GM10847 (cell line): ENCODE results near the gene PLEKHH1.

ENCODE experiments used
- POLR2A ChIP-seq: IDR thresholded peaks from 2 replicates; pipeline ENCODE4 v1.6.1; 2011; ENCODE audit not compliant: insufficient read length; ENCODE audit errors: extremely low read depth

The PLEKHH1 gene

DNA sequence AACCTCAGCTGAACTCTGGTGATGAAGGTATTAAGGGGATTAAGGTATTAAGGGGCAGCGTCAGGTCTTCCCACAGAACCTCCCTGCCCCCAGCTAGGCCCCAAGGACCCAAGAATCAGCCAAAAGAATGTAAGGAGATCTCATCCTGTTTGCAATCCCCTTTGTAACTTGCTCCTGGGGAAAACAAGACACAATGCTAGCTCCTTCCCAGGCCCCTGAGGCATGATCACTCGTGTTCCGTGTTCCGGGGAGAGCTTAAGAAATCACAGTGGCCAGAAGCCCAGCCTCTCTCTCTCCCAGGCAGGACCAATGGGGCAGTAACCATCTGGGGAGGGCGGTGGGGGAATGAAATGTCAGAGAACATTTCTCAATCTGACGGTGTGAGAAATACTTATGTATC, 33.8 kb downstream of the PLEKHH1 start:
- no peak for TF ChIP-seq POLR2A

DNA sequence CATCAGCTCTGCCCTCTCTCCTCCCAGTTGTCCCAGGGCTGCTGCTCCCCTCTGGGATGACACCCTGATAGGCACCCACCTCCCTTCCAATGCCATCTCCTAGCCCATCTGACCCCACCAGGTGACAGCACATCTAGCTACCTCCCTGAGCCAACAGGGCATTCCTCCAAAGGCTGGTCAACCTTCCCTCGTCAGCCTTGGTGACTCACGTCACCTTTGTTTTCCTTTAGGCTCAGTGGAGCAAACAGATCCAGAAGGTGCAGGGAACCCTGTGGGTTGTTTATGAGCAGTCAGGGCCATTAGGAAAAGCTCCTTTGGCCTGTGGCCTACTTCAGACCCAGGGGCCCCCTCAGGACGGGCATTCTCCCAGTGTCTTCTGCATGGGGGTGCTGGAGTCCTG, 34.6 kb downstream of the PLEKHH1 start:
- no peak for TF ChIP-seq POLR2A

DNA sequence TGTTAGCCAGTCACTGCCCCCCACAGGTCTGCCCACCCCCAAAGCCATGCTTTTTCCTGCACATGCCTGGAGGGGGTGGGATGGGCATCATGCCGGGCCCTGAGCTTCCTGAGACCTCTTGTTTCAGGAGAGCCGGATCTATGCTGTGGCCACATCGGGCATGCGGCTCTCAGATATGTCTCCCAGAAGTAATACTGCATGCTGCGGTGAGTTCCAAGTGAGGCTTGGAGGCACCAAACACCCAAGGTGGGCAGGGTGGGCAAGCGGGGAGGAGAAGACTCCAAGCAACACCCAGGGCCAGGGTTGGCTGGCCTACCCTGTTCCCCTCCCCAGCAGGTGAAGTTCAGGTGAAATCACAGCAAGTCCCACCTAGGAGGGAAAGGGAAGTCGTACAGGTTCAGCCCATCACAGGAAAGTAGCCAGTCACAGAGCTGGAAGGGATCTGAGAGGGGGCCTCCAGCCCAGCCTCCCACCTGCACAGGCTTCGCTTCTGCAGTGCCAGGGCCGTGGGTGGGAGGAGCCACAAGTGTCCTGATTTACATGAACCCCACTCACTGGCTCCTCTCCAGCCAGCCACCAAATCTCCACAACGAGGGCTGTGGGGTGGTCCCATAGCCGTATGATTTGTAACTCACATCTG, 36.0 kb downstream of the PLEKHH1 start:
- TF ChIP-seq POLR2A, result no peak

DNA sequence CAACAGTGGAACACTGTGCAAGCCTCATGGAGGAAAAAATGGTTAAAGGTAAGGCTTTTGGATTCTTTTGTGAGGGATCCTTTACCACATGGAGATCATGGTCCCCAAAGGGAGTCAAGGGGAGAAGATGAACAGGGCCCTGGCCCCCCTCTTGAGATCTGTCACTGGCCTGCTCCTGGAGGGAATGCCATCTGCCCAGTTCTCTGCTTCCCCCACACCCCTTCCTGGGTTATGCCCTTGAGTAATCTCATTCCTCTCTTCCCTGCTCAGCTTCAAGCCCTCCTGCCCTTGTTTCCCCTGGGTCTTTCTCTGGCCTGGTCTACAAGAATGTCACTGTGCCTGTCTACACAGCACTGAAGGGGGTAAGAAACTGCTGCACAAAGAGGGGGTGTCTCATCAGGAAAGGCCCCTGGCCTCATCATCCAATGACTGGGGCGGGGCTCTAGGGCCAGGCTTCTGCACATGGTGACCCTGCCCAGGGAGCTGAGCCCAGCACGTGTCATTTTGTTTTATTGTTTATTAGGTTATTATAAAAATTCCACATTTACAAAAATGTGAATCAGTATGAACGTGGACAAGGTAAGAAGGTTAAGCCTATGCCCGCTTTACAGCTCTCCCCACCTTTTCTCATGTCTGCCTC, 36.7 kb downstream of the PLEKHH1 start:
- TF ChIP-seq POLR2A, result no peak

DNA sequence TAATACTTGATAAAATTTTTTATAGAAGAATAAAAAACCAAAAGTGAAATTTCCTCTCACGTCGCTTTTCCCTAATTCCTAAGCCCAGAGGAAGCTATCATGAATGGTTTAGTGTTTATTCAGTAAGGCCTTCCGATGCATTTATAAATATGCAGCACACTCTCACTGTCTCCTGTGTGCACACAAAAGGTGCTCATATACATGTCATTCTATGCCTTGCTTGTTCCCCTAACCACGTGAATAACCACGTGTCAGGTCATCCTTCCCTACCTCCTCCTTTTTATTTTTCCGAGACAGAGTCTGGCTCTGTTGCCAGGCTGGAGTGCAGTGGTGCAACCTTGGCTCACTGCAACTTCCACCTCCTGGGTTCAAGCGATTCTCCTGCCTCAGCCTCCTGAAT, 37.4 kb downstream of the PLEKHH1 start:
- no peak for TF ChIP-seq POLR2A

DNA sequence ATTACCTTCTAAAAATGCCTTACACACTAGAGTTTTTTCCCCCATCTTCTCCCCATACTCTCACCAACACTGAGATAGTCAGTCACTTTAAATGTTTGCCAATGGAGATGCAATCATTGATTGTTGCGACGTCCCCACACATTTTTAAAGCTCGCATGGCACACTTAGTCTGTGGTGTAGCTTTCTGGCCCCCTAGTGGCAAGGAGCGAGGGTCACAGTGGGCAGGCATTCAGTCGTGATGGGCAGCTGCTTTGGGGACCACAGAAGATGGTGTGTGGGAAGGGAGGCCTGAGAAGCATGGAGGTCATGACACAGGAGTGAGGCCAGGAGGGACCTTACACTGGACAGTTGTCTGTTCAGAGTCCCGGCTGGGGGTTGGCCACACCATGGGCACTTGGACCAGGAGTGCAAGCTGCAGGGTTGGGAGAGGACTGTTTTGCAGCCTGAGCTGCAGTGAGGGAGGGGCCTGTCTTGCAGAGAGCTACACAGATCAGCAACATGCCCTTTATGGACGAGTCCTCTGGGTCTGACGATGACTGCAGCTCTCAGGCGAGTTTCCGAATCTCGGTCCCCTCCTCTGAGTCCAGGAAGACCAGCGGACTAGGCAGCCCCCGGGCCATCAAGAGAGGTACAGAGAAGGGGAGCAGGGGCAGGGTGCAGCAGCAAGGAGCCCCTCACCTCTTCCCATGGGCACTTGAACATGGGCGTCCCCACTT, 38.3 kb downstream of the PLEKHH1 start:
- no peak for TF ChIP-seq POLR2A

DNA sequence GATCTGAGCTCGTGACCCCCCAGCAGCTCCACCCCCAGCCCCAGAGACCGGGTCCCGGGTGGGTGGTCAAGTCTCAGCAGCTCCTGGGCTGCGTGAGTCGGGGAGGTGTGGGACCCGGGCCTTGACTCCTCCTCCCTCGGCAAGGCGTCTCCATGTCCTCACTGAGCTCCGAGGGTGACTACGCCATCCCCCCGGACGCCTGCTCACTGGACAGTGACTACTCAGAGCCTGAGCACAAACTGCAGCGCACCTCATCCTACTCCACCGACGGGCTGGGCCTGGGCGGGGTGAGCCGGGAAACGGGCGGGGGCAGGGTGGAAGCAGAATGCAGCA, 38.9 kb downstream of the PLEKHH1 start:
- TF ChIP-seq POLR2A, result no peak

DNA sequence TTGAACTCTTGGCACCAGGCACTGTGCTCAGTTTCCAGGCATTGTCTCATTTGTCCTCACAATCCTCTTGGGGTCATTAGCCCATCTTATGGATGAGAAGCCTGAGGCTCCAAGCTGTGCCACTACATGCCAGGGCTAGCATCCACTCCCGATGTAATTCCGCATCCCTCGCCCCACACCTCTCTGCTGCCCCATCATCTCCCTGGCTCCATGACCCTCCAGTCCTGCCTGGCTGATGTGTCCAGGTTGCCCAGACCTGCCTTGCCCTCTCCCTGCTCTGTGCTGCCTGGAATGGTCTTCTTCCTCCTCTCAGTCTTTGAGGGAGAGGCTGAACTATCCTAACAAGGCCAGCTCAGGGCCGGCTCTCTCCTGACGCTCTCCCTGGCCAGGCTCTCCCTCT, 39.5 kb downstream of the PLEKHH1 start:
- no peak for TF ChIP-seq POLR2A

DNA sequence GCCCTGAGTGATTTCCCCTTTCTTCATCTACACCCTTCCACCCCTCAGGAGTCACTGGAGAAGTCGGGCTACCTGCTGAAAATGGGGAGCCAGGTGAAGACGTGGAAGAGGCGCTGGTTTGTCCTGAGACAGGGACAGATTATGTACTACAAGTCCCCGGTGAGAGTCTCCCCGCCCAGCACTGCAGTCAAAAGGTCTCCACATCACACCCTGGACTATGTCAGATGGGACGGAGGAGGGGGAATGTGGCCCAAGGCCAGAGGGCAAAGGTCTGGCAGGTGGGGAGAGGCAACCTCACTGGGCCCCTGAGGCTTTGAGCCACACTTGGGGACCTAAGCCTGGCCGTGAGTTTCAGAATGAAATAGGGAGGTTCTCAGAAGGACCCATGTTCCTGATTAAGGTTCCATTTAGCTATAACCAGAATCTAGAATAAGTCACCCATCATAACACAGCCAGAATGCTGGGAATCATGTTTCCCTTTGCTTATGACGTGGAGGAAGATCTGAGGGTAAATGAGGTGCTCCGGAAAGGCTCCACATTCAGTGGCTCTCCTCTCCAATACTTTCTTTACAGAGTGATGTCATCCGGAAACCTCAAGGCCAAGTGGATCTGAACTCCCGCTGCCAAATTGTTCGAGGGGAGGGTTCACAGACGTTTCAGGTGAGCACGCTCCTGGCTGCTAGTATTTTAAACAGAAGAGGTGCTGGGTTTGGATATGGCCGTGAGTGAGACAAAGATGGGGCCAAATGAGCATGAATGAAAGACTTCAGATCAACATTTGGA, 40.3 kb downstream of the PLEKHH1 start:
- no peak for TF ChIP-seq POLR2A

DNA sequence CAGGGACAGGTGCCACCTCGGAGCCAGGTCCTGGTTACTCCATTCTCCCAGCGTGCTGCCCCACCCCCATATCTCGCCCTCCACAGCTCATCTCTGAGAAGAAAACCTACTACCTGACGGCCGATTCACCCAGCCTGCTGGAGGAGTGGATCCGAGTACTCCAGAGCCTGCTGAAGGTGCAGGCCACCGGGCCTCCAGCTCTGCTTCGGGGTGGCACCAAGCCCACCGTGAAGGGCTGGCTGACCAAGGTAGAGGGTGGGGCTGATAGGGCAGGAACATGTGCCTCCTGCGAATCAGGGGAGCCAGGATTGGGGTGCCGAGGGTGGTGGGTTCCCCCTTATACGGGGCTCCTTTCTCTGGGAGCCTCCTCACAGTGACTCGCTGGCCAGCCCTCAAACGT, 41.1 kb downstream of the PLEKHH1 start:
- no peak for TF ChIP-seq POLR2A

DNA sequence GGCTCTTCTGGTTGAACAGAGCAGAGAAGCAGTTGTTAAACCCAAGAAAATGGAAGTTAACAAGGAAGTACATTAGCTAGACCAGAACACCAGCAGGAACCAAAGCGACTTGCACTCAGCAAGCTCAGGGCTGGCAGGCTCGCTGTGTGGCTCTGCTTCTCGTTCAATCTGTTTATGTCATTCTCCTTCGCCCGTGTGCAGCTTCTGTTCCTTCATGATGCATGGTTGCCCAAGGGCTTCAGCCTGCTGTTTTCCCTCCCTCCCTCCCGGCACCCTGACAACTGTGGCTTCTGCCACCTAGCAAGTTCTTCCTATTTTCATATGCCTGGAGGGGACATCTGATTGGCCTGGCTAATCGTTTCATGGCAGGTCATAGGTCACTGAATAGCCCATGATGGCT, 41.7 kb downstream of the PLEKHH1 start:
- TF ChIP-seq POLR2A, result no peak

DNA sequence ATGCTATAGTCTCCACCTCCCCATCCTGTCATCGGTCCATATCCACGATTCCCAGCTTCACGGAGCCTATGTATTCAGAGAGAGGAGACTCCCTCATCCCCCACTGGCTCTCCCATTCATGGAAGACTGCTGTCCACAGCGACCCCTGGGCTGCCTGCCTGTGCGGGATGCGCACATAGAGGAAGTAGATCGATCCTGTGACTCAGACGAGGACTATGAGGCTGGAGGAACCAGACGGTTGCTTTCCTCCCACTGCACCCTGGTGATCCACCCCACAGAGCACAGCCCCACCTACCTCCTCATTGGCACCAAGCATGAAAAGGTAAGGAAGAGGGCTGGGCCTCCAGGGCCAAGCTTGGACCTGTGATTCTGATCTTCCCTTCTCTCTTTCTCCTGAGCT, 42.6 kb downstream of the PLEKHH1 start:
- TF ChIP-seq POLR2A, result no peak

DNA sequence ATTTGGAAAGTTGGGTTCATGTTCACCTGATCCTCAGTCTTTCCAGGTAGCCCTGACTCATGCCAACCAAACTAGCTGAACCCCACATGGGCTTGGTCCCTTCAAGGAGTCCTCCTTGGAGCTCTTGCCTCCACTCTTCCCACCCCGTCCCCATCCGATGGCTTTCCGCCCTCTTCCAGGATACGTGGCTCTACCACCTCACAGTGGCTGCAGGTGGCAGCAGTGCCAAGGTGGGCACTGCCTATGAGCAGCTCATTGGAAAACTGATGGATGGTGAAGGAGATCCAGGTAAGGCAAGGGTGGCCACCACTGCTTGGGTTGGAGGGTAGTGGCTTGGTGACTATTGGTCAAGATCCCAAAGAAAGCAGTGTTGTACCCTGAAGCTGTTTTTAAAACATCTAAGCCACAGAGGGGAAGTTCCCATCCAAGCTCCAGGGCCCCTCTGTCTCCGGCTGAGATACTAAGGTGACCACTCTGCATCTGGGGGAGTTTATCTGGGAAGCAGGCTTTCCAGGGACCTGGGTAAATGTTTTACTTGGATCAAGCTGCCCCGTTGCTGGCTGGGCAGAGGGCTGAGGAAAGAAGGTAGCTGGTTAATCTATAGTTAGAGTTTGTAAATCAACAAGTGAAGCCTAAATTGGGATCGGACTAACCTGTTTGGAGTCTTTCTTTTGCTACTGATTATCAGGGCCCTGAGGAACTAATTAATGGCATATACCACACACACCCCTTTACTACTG, 43.3 kb downstream of the PLEKHH1 start:
- TF ChIP-seq POLR2A, result no peak

DNA sequence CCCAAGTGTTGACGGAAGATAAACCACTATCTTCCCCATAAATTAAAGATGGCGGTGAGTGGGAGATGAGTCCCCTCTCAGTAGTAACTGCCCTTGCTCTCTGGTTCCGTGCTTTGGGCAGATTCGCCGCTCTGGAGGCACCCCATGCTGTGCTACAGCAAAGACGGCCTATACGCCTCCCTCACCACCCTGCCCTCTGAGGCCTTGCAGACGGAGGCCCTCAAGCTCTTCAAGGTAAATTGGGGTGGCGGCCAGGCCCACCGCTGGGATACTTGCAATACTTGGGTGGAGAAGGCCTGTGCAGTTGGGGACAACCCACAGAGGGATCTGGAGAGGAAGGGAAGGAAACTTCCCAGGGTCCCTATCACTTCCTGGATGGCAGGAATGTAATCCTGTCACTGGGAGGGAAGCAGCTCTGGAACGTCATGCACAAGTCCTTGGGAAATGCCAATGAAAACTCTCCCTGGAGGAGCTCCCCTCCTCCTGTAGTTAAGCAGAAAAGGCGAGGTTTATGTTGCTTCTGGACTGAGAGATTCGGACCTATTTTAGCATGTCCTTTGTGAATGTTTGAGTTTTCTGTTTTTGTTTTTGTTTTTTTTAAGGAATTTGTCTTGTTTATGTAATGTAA, 44.2 kb downstream of the PLEKHH1 start:
- no peak for TF ChIP-seq POLR2A

DNA sequence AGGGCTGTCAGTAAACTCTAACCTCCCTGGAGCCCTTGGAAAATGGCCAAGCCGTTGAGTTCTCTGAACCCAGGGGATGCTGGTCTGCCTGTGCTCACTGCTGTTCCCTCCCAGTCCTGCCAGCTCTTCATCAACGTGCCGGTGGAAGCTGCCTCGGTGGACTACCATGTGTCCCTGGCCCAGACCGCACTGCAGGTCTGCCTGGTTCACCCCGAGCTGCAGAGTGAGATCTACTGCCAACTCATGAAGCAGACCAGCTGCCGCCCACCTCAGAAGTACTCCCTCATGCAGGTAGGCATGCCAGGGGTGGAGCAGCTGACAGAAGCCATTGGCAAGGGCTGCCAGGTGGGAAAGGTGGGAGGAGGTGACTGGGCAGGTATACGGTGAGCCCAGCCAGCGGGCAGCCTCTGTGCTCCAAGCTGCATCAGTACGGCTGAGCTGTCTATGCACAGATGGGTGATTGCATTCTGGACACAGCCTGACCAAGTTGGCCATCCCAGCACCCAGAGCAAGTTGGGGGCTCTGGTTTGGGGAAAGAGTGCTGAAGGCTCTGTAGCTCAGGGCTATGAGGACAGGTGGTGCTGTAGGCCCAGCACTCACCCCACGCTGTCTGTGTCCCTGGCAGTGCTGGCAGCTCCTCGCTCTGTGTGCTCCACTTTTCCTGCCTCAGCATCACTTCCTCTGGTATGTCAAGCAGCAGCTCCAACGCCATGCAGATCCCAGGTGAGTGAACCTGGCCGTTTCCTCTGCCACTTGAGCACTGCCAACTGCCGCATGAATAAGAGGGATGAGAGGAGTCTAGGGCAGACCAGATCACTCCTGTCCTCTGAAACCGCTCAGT, 45.0 kb downstream of the PLEKHH1 start:
- TF ChIP-seq POLR2A, result no peak
